C4-2B (cell line): ENCODE data around the gene NOC2L.

Source experiments
- H3K27ac ChIP-seq: fragments of 450-650 bp; 2 replicates; pipeline ENCODE4 v1.5.1; 2017
- ZFX ChIP-seq: fragments of 450-650 bp; IDR thresholded peaks from 2 replicates; pipeline ENCODE4 v1.6.1; 2017
- TF ChIP-seq, protein P1 (sequence below): fragments of 450-650 bp; conservative IDR thresholded peaks from 2 replicates; pipeline ENCODE4 v1.5.1; 2017; ENCODE audit warnings: mild to moderate bottlenecking

The NOC2L gene

DNA sequence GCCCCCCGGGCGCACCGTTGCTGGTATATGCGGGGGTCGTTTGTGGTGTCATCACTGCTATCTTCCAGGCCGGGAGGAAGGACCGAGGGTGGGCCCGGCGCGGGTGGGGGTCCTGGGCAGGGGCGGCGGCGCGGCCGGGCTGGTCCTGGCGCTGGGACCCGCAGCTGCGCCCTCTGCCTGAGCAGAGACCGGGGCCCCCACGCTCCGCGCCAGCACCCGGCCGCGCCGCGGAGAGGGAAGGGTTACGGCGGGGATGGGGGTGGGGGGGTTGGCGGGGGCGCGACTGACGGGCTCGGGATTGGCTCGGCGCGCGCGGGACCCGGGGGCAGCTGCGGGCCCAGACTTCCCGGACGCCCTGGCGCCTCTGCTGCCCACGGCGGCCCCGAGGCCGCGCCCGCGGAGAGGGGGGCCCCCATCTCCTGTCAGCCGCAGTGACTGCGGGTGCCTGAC lies 49.2 kb downstream of the NOC2L start:
- TF ChIP-seq, protein P1, sequence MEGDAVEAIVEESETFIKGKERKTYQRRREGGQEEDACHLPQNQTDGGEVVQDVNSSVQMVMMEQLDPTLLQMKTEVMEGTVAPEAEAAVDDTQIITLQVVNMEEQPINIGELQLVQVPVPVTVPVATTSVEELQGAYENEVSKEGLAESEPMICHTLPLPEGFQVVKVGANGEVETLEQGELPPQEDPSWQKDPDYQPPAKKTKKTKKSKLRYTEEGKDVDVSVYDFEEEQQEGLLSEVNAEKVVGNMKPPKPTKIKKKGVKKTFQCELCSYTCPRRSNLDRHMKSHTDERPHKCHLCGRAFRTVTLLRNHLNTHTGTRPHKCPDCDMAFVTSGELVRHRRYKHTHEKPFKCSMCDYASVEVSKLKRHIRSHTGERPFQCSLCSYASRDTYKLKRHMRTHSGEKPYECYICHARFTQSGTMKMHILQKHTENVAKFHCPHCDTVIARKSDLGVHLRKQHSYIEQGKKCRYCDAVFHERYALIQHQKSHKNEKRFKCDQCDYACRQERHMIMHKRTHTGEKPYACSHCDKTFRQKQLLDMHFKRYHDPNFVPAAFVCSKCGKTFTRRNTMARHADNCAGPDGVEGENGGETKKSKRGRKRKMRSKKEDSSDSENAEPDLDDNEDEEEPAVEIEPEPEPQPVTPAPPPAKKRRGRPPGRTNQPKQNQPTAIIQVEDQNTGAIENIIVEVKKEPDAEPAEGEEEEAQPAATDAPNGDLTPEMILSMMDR, result no peak
- no peak overlapping the region for H3K27ac ChIP-seq

DNA sequence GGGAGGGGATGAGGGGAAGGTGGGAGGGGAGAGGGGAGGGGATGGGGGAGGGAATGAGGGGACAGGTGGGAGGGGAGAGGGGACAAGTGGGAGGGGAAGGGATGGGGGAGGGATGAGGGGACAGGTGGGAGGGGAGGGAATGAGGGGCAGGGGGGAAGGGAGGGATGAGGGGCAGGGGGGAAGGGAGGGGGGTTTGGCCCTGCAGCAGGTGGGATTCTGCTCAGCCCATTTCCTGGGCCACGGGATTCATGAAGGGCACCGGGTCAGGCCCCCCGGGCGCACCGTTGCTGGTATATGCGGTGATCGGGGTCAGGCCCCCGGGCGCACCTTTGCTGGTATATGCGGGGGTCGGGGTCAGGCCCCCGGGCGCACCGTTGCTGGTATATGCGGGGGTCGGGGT lies 50.4 kb downstream of the NOC2L start:
- TF ChIP-seq ZFX, result no peak
- TF ChIP-seq, protein P1, result no peak
- no peak overlapping the region for H3K27ac ChIP-seq

GRCh38 chr1:907611-908451 lies 51.2 kb downstream of the NOC2L start:
- H3K27ac ChIP-seq, result no peak overlapping the region

DNA sequence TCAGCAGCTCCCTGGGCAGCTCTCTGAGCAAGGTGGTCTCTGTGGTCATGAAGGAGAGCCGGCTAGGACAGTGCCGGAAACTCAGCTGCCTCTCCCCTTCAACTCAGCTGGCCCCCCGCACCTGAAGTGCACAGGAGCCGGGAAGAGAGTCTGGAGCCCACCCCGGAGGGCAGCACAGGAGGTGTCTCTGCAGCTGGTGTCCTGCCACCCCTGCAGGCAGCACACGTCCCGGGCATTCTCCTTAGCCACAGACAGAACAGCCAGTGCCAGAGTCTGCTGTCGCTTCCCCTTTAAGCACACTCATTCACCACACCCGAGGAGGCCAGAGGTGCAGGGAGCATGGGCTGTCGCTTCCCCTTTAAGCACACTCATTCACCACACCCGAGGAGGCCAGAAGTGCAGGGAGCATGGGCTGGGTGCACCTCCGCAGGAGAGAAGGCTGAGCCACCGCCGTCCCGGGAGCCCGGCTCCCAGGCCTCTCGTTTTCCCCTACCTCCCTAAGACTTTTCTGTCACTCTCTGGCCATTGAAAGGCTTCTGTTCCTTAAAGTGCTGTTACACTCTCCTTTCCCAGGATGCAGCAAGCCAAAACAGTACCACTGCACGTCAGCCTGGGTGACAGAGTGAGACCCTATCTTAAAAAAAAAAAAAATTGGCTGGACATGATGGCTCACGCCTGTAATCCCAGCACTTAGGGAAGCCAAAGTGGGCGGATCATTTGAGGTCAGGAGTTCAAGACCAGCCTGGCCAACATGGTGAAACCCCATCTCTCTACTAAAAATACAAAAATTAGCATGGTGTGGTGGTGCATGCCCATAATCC lies 52.2 kb downstream of the NOC2L start:
- H3K27ac ChIP-seq, result no peak overlapping the region
- TF ChIP-seq, protein P1, result no peak
- no peak for TF ChIP-seq ZFX

More at GRCh38 chr1:907611-908451, 51.2 kb downstream of the NOC2L start:
- no peak for TF ChIP-seq ZFX
- TF ChIP-seq, protein P1, result no peak

- no peak overlapping the region; the same call in 1 of the 2 replicates for H3K27ac ChIP-seq
- TF ChIP-seq, protein P1, result no peak
- no peak for TF ChIP-seq ZFX
Measured at GRCh38 chr1:905811-906599, 53.1 kb downstream of the NOC2L start.

DNA sequence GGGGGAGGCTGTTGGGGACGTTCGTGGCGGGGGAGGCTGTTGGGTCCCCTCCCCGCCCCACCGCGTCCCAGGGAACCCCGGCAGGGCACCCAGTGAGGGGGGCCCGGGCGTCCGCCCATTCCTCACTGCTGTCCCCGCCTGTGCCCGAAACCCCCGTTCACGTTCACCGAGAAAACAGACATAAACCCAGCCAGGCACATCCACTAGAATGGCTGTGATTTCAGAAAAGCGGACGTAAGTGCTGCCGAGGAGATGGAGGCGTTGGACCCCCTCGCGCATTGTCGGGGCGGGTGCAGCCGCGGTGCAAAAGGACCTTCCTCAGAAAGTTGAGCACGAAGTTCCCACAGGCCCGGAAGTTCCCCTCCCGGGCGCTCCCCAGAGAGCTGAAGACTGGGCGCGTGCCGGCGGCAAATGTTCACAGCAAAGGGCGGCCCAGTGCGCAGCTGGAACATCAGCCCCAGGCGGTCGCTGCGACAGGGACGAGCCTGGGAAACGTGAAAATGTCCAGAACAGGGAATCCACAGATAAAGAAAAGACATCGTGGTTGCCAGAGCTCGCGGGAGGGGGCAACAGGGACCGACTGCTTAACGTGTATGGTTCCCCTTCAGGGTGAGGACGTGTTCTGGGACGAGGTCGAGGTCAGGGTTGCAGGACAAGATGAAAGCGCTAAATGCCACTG lies 53.8 kb downstream of the NOC2L start:
- H3K27ac ChIP-seq, result peak overlapping the region; percentile 74
- TF ChIP-seq, protein P1, result no peak
- no peak for TF ChIP-seq ZFX
